SKM-1 (cell line): ENCODE measurements around the gene DUSP9.
A peak's percentile ranks its signal among the peaks of the same experiment; 100 is the strongest.

Experiments used
- DNase-seq: peaks from one replicate; lab custom pipeline; 2025; ENCODE audit not compliant: unreplicated experiment; lab: John Stamatoyannopoulos, UW

The DUSP9 gene

DNA sequence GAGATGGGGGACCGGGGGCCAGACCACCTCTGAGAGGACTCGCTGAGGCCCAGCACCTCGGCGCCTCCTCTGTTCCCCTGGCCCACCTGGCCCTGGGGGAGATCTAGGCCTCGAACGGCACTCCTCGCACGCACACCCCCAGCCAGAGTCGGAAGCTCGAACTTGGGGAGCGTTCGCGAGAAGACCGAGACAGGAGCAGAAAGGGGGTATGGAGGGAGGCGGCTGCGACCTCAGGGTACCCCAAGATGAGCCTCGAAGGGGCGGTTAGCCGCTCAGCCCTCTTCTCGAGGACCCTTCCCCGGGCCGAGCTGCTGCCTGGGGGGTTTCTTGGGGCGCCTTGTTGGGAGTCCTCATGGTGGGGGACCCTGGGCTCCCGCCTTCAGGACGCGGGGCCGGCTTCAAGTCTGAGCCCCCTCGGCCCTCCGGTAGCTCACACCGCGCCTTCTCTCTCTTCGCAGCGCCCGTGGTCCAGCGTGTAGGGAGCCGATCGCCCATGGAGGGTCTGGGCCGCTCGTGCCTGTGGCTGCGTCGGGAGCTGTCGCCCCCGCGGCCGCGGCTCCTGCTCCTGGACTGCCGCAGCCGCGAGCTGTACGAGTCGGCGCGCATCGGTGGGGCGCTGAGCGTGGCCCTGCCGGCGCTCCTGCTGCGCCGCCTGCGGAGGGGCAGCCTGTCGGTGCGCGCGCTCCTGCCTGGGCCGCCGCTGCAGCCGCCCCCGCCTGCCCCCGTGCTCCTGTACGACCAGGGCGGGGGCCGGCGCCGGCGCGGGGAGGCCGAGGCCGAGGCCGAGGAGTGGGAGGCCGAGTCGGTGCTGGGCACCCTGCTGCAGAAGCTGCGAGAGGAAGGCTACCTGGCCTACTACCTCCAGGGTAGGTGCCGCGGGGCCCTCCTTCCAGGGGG, 706 bp downstream of the DUSP9 start:
- no peak for DNase-seq

DNA sequence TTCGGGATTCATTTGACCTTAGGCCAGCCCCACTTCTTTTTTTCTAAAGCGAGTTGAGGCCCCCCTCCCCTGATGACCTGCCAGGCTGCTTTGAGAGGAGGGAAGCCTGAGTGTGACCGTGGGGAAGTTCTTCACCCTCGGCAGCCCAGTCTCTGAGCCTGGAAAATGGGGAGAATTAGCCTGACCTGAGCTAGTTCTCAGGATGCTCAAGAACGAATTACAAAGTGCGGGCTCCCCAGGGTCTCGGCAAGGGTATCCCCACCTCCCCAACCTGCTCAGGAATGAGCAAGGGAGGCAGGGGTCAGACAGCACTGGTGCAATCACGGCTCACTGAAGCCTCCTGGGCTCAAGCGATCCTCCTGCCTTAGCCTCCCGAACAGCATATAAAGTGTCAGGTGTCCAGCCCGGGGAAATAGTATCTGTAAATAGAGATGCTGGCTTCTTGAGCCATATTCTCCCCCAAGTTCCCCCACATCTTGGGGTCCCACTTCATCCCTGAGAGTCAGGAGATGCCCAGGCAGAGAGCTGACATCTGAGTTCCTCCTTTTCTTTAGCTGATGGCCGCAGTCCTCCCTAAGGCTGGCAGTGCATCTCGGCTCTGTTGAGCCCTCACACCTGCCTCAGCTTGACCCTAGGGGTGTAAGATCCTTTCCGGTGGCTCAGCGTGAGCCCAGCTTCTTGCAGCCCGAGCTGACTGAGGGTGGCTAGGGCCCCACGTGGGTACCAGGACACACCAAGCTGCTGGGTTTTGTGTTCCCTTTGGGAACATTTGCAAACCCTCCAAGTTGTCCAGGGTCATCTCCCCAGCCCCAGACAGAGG, 1.6 kb downstream of the DUSP9 start:
- no peak for DNase-seq

DNA sequence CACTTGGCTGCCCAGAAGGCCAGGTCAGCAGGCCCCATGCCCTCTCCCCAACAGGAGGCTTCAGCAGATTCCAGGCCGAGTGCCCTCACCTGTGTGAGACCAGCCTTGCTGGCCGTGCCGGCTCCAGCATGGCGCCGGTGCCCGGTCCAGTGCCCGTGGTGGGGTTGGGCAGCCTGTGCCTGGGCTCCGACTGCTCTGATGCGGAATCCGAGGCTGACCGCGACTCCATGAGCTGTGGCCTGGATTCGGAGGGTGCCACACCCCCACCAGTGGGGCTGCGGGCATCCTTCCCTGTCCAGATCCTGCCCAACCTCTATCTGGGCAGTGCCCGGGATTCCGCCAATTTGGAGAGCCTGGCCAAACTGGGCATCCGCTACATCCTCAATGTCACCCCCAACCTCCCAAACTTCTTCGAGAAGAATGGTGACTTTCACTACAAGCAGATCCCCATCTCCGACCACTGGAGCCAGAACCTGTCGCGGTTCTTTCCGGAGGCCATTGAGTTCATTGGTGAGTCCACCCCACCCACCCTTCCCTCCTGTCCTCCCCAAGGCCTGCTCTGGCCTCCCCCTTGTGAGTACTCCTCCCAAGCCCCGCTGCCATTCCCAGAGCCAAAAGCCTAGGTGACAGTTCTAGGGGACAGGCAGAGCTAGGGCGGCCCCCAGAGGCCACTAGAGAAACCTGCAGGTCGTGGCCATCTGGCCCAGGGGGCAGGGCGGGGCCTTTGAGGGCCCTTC, 2.3 kb downstream of the DUSP9 start:
- DNase-seq = peak; percentile 8

DNA sequence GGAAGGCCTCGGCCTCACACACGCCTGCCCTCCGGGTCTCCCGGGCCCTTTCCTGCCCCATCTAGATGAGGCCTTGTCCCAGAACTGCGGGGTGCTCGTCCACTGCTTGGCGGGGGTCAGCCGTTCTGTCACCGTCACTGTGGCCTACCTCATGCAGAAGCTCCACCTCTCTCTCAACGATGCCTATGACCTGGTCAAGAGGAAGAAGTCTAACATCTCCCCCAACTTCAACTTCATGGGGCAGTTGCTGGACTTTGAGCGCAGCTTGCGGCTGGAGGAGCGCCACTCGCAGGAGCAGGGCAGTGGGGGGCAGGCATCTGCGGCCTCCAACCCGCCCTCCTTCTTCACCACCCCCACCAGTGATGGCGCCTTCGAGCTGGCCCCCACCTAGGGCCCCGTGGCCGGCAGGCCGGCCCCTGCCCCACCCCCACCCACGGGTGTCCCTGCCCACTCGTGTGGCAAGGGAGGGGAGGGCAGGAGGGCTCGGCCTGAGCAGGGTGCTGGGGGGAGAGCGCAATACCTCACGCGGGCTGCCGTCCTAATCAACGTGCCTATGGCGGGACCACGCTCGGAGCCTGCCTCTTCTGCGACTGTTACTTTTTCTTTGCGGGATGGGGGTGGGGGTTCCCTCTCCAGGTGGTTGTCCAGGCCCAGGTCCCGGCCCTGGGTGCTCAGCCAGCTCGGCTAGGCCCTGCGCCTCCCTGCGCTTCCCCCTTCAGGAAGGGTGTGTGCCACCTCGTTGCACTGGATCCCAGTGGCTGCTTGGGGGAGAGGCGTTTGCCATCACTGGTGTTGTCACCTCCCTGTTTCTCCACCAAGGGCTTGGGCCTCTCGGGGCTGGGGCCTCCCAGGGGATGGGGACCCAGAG, 3.1 kb downstream of the DUSP9 start:
- DNase-seq = no peak

DNA sequence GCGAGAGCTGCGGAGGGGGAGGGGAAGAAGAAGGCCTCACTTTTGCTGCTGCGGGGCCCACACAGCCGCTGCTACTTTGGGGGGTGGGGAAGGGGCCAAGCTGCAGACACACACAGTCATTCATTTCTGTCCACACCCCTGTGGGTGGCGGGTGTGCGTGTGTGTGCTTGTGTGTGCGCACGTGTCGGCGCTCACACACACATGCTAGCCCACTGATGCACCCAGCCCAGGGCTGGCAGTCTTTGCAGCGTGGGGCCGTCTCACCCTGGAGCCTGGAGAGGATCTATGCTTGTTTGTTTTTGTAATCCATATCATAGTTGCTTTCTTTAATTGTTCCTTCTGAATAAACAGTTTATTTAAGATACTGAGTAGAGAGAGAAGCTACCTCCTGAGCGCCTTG, 4.0 kb downstream of the DUSP9 start:
- DNase-seq = no peak

DNA sequence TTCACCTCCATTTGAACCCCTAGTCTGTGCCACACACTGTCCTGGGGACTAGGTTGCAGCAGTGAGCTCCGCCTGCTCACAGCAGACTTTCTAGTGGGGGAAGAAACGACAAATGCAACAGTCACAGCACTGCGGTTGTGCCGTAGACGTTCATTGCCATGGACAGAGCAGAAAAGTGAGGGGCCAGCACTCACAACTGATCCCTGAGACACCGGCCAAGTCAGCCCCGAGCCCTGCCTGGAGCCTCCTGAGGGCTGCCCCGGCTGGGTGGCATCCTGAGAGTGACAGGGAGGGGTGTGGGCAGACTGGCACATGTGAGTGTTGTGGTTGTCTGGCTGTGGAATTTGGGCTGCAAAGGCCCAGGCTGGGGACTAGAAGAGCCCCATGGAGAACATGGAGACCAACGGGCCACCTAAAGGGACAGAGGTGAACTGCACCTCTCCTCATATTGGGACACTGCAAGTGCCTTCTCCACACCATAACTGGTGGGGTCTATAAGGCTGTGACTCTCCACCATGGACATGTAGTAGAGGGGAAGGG, 4.6 kb downstream of the DUSP9 start:
- DNase-seq = no peak

DNA sequence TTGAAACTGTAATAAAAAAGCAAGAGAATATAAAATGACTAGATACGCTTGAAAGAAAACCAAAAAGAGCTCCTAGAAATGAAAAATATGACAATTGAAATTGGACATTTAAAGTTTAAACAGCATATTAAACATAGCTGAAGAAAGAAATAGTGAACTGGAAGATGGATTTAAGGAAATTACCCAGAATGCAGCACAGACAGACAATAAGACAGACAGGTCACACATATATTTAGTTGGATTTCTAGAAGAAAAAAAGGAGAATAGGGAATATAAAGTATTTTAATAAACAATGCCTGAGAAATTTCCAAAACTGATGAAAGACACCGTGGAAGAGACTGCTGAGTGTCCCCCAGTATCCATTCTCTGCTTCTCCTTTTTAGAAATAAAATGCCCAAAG, 6.6 kb downstream of the DUSP9 start:
- DNase-seq = no peak

DNA sequence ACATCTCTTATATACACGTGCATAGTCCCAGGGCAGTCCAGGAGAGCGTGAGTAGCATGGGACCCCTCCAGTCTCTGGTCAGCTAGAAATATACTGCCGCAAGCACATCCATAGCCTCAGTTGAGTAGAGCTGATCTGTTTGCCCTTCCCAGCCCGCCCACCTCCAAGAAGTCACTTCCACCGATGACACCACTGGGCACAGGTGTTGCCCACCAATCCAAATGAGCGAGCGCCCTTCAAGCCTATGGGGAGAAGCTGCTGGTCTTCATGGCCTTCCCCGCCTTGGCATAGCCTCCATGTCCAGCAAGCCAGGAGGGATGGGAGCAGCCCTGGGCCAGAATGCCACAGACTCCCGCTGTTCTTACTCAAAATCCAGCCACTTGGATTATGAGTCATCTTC, 10.2 kb downstream of the DUSP9 start:
- no peak for DNase-seq

DNA sequence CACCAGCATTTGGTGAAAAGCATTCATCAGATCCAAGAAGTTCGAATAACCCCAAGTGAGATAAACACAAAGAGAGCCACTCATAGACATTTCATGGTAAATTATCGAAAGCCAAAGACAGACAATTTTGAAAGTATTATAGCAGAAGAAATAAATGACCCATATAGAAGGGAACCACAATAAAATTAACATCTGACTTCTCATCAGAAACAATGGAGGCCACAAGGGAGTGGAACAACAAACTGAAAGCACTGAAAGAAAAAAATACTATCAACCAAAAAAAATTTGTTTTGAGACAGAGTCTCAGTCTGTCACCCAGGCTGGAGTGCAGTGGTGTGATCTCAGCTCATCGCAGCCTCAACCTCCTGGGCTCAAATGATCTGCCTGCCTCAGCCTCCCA, 12.3 kb downstream of the DUSP9 start:
- no peak for DNase-seq

DNA sequence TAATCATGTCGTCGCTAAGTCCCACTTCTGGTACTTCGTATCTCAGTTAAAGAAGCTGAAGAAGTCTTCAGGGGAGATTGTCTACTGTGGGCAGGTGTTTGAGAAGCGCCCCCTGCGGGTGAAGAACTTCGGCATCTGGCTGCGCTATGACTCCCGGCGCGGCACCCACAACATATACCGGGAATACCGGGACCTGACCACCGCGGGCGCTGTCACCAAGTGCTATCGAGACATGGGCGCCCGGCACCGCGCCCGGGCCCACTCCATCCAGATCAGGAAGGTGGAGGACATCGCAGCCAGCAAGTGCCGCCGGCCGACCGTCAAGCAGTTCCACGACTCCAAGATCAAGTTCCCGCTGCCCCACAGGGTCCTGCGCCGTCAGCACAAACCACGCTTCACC, 15.3 kb downstream of the DUSP9 start:
- peak; percentile 11 for DNase-seq

DNA sequence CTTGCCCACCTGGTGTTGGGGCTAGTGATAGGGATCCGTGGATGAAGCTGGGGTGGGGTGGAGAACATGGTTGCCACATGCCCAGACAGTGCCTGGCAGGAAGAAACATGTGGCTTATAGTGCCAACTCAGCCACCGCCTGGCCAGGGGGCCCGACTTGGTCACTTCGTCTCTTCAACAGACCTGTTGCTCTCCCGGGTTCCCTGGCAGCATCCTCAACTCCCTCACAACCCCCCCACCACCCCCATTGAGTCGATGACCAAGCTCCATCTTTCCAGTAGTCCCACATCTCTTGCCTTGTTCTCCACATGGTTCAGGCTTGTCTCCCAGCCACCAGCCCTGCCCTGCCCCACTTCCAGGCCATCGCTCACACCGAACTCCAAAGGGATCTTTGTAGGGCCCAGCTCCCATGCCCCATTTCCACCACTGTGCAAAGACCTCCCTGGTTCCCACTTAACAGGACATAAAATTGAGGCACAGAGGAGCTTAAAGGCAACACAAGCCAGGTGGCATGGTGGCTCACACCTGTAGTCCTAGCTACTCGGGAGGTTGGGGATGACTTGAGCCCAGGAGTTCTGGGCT, 18.8 kb downstream of the DUSP9 start:
- DNase-seq = no peak

DNA sequence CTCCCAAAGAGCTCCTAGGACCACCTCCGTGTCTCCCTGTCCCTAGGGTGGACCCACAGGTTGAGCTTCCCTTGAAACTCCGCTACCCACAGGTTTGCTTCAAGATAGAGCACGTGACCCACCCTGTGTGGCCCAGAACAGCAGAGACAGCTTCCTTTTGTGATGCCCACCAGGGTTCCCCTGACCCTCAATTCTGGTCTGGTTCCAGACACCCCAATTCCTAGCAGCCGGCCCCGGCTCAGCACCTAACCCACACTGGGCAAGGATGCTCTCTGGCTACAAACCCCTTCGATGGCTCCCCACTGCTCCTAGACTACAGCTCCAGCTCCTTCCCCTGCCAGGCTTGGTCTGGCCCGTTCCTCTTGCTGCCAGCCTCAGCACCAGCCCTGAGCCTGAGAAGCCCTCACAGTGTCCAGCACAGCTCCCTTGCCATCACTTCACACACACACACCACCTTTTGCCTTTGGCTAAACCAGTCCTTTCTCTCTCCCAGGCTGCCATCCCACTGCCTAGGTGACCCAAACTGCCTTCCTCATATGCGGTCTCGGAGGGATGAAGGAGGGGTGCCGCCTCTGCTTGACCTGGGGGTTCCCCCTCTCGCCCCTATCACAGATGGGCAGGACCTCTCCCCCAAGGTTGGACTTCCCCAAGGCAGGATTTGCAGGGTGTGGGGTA, 20.4 kb downstream of the DUSP9 start:
- no peak for DNase-seq

DNA sequence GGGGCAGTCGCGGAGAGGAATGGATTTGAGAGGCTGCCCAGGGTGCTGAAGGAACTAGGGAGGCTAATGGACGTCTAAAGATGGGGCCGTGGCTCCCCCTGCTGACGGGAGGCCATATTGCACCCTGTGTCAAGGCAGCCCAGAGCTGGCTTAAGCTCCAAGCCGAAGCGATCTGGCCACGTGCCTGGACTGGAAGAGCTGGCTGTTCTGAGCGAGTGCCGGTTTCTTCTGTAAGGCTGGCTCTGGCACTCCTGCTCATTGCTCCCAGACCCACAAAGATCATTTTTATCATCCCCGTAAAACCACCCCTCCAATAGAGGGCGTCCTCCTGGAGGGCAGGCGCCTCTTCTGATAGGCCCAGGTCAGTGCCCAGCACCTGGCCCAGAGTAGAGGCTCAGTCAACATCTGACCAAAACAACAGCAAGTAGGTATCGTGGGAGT, 21.0 kb downstream of the DUSP9 start:
- DNase-seq = peak; percentile 48

DNA sequence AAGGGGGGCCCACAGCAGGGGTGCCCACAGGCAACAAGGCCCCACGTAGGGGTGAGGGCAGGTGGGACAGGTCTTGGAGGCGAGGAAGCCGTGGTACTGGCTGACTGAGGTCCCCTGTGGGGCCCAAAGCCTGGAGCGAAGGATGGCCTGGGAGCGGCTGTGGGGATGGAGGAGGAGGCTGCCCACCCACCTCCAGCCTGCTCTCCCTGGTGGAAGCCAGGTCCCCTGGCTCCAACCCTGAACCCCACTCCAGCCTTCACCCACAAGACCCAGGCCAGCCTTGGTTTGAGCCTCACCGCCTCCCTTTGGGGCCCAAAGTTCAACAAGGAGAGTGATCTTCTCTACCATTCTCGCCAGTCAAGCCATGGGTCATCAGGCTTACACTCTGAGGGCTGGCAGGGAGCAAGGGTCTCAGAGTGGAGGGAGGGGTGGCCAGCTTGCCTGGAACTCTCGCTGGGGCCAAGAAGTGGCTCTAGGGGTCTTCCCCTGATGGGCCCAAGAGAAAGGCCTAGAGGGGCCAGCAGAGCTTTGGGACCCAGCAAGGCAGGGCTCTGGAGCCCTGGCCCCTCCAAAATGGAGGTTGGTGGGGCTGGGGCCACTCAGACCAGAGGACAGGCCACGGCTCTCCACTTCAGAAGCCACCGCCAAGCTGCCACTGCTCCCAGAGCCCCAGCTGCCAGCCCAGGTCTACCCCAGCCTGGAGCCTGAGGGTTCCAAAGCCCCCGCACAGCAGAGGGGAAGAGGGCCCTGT, 21.6 kb downstream of the DUSP9 start:
- no peak for DNase-seq

DNA sequence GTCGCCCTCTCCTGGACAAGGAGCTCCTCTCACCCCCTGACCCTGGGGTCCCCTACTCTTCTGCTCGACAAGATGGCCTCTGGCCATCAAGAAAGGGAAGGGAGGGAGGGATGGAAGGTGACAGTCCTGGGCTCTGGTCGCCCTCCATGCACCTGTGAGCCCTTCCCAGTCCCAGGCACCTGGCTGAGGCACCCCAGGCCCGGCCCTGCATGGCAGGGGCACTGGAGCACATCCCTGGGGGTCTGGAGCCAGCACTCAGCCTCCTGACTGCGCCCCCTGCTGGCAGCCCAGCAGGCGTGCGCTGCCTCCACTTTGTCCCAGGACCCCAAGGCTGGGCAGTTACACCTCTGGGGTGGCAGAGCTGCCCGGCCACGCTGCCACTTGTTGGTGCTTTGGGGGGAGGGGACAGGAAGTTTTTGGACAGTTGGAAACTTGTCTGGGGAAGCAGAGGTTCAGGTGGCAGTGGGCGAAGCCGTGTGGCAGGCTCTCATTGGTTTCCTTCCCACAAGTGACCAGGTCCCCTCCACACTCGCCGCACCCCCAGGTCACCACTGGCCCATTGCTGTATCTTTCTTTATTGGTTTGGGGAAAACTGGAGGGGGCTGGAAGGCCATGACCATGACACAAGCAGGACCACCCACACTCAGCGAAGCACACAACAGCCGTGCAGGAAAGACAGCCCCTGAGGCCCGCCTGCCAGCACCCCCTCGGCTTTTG, 22.3 kb downstream of the DUSP9 start:
- DNase-seq = no peak

DNA sequence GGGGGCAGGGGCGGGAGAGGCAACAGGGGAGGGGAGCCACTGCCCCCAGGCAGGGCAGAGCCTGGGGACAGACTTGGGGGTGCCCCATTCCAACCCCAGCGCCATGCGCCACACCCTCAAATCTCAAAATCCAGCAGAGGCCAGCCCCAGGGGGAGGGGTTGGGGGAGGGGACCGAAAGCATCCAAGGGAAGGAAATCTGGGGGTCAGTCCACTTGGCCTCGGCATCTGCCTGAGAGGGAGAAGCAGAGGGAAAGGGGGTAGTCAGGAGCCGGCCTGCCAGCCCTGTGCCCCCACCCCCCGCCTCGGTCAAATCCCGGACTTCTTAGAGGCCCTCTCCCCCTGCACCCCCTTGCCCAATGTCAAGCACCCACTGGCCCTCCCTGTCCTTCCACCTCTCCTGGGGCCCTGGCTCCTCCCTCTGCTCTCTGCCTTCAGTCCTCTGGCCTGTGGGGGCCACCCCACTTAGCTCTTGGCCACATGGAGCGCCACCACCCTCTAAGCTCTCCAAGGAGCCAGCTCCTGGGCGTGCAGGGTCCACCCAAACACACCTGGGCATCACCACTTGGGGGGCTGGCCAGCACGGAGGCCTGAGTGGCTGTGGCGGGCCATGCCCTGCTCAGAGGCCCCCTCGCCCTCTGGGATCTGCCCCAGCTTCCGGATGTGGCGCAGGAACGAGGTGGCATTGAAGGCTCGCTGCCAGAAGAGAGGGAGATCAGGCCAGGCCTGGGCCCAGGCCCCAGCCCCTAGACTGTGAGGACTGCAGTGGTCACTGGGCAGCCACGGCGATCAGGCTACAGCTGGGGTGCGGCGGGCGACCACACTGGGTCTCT, 23.1 kb downstream of the DUSP9 start:
- DNase-seq = no peak
